Thymus (tissue), 11 donors: Measurements from ENCODE around the gene RETREG3. TPM values are rescaled to one million over a fixed set of nuclear protein-coding genes. Genes with fewer than 3 reads are reported as not detected.
"Not testable (repeated sequence)": the region's sequence is repeated elsewhere in the genome, so short reads cannot be mapped to it uniquely, and the experiment has no call there.

Source experiments
- DNase-seq, 9 donors: peaks; one replicate each; pipeline ENCODE4 v3.0.0-alpha.2; 2013; ENCODE audit warnings: low spot score in 9 of 9, low read depth in 6 of 9, missing footprints in 1 of 9
- H3K27ac ChIP-seq, 2 donors: one replicate each; pipeline ENCODE4 v1.5.1; 2013; ENCODE audit warnings: control low read depth in 1 of 2, low read depth in 1 of 2, low read length in 1 of 2, mild to moderate bottlenecking in 1 of 2, moderate library complexity in 1 of 2
- H3K27me3 ChIP-seq, 2 donors: one replicate each; pipeline ENCODE4 v1.5.1; 2013; ENCODE audit warnings: low read length in 1 of 2; ENCODE audit not compliant: control insufficient read depth in 2 of 2, insufficient read depth in 1 of 2
- H3K36me3 ChIP-seq, 2 donors: one replicate each; pipeline ENCODE4 v1.5.1; 2013; ENCODE audit warnings: low read length in 1 of 2, mild to moderate bottlenecking in 1 of 2, moderate library complexity in 1 of 2; ENCODE audit not compliant: control insufficient read depth in 2 of 2, insufficient read depth in 2 of 2
- H3K4me1 ChIP-seq, 2 donors: one replicate each; pipeline ENCODE4 v1.5.1; 2013; ENCODE audit warnings: low read length in 2 of 2; ENCODE audit not compliant: control insufficient read depth in 2 of 2, insufficient read depth in 2 of 2
- H3K4me3 ChIP-seq, 2 donors: one replicate each; pipeline ENCODE4 v1.5.1; 2013; ENCODE audit warnings: low read length in 2 of 2, control low read depth in 1 of 2, mild to moderate bottlenecking in 1 of 2
- H3K9me3 ChIP-seq, 2 donors: one replicate each; pipeline ENCODE4 v1.5.1; 2013; ENCODE audit warnings: low read length in 1 of 2, mild to moderate bottlenecking in 1 of 2; ENCODE audit not compliant: control insufficient read depth in 2 of 2, insufficient read depth in 1 of 2
- WGBS: extraction: QIAGEN DNeasy Blood & Tissue Kit; methylation state at CpG from one replicate; pipeline ENCODE4 v1.1.7; 2013; 5-methylcytosine and 5-hydroxymethylcytosine counted together
- polyA plus RNA-seq: library from polyadenylated mRNA; stranded (reverse); fragments of 200-250 nt; gene quantifications from one replicate; pipeline ENCODE4 v1.2.3, GENCODE V29; 2013
- total RNA-seq: library from RNA; stranded (reverse); fragments of 120-200 nt; gene quantifications from one replicate; pipeline ENCODE4 v1.2.4, GENCODE V29; 2013
- donor health status: healthy.

Gene RETREG3
- total and polyA plus RNA-seq, 2 donors = 33.7 to 40.0 TPM

DNA sequence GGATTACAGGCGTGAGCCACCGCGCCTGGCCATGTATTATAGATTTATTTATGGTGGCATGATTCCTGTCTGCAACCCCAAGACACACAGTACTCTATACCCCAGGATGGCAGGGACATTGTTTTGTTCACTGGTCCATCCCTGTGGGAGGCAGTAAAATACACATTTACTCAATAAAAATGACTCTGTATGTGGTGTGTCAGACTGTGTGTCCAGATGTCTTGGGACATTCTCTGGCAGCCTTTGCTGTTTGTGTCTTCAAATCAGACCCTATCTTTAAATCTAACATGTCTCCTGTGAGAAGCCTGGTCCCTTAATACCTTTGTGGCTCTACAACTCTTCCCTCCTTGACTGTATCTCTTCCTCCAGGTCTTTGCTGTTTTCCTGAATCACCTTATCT lies 48.9 kb downstream of the RETREG3 start:
- Histone ChIP-seq H3K27ac (no peak overlapping the region), H3K36me3 (peaks cover 14 to 16% of the 10 kb centered on the region in 2 donors), H3K27me3 (no peaks in the 10 kb centered on the region), H3K4me1 (peaks cover 15 to 31% of the 10 kb centered on the region in 2 donors), H3K9me3 (no peaks in the 10 kb centered on the region), H3K4me3 (no peak overlapping the region)
- DNase-seq = no peak
- WGBS = 92% methylated on average over 3 of the region's 3 CpGs

DNA sequence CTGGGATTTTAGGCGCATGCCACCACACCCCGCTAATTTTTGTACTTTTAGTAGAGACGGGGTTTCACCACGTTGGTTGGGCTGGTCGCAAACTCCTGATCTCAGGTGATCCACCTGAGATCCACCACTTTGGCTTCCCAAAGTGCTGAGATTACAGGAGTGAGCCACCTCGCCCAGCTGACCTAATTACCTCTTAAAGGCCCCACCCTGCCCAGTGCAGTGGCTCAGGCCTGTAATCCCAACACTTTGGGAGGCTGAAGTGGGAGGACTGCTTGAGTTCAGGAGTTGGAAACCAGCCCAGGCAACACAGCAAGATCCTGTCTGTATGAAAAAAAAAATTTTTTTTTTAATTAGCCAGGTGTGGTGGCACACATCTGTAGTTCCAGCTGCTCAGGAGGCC lies 50.1 kb downstream of the RETREG3 start:
- 95% methylated on average over 6 of the region's 6 CpGs for WGBS
- H3K9me3 ChIP-seq = no peaks in the 10 kb centered on the region
- H3K4me1 ChIP-seq = peaks cover 18 to 37% of the 10 kb centered on the region in 2 donors
- H3K27ac ChIP-seq = no peak overlapping the region
- H3K4me3 ChIP-seq = no peak overlapping the region
- H3K36me3 ChIP-seq = peaks cover 2 to 4% of the 10 kb centered on the region in 2 donors
- no peaks in the 10 kb centered on the region for H3K27me3 ChIP-seq
- DNase-seq = no peak

DNA sequence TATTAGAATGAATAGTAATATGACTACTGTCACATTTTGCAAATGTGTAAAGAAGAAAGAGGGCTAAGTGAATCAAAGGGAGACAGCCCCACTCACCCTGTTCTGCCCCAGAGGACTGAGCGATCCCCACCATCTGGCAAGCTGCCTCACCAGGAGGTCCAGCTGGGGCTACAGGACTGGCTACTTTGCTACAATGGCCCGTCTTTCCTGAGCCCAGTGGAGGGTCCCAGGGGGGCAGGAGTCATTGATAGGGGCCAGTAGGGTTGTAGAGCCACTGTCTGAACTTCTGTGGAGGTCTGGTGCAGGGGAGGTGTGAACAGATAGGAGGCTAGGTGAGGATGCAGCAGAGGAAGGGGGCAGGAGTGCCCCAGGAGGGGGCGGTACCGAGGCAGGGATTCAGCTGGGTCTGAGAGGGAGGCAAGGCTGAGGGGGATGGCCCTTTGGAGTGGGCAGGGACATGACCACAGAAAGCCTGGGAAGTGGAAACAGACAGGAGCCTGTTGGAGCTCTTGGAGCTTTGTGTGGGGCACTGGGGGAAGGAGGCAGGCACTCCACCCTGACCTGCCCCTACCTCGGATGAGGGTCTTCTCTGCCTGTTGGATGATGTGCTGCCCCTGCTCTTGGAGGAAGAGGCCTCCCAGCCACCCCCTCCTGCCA lies 53.1 kb downstream of the RETREG3 start:
- H3K27ac ChIP-seq, H3K9me3 ChIP-seq, H3K27me3 ChIP-seq, DNase-seq, H3K4me3 ChIP-seq, H3K36me3 ChIP-seq: not testable (repeated sequence)
- peaks cover 13 to 23% of the 10 kb centered on the region in 2 donors for H3K4me1 ChIP-seq
- 92% methylated on average over 5 of the region's 5 CpGs for WGBS

DNA sequence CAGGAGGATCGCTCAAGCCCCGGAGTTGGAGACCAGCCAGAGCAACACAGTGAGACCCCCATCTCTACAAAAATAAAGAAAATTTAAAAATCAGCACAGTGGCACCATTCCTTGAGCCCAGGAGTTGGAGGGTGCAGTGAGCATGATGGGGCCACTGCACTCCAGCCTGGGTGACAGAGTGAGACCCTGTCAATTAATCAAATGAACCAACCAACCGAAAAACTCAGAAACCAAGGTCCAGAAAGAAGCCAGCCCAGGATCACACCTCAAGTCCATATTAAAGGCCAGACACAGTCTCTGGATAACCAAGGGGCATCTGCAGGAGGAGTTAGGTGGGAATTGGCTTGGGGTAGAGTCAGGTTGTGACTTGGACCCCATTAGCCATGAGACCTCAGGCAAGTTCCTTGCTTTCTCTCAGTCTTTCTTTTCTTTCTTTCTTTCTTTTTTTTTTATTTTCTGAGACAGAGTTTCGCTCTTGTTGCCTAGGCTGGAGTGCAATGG lies 54.0 kb downstream of the RETREG3 start:
- peak overlapping the region; percentile 73 to 93 for H3K4me3 ChIP-seq

DNA sequence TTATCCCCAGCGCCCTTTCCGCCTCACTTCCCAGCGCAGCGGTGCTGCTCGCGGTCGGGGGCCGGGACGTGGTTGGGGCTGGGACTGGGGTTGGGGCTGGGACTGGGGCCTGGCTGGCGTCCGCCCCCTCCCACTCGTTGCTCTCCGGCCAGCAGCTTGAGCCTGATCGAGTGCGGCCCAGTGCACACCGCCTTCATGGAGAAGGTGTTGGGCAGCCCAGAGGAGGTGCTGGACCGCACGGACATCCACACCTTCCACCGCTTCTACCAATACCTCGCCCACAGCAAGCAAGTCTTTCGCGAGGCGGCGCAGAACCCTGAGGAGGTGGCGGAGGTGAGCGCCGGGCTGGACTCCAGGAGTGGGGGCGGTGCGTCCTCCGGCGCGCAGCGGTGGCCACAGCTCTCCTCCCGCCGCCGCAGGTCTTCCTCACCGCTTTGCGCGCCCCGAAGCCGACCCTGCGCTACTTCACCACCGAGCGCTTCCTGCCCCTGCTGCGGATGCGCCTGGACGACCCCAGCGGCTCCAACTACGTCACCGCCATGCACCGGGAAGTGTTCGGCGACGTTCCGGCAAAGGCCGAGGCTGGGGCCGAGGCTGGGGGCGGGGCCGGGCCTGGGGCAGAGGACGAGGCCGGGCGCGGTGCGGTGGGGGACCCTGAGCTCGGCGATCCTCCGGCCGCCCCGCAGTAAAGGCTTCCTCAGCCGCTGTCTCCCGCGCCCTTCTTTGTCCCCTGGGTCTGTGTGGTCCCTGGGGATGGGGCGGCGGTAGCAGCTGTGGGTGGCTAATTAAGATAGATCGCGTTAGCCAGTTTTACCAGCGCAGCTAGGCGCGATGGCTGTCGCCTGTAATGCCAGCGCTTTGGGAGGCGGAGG lies 54.7 kb downstream of the RETREG3 start:
- Histone ChIP-seq H3K9me3 (no peaks in the 10 kb centered on the region), H3K4me3 (peak overlapping the region; percentile 73 to 93), H3K27me3 (no peaks in the 10 kb centered on the region), H3K36me3 (no peaks in the 10 kb centered on the region), H3K4me1 (peaks cover 13 to 20% of the 10 kb centered on the region in 2 donors), H3K27ac (peak overlapping the region; percentile 84 to 87)
- under 1% methylated on average over 82 of the region's 82 CpGs for whole genome bisulfite sequencing
- DNase-seq = peak in 5 of 9 donors; percentile 67 to 88 (median 79)

More for the DNA sequence above, 54.0 kb downstream of the RETREG3 start:
- Histone ChIP-seq H3K9me3 (no peaks in the 10 kb centered on the region), H3K27ac (peak overlapping the region; percentile 84 to 87), H3K27me3 (no peaks in the 10 kb centered on the region), H3K4me1 (peaks cover 13 to 23% of the 10 kb centered on the region in 2 donors), H3K36me3 (no peaks in the 10 kb centered on the region)
- DNase-seq = no peak
- WGBS = 26% methylated on average over 4 of the region's 4 CpGs

DNA sequence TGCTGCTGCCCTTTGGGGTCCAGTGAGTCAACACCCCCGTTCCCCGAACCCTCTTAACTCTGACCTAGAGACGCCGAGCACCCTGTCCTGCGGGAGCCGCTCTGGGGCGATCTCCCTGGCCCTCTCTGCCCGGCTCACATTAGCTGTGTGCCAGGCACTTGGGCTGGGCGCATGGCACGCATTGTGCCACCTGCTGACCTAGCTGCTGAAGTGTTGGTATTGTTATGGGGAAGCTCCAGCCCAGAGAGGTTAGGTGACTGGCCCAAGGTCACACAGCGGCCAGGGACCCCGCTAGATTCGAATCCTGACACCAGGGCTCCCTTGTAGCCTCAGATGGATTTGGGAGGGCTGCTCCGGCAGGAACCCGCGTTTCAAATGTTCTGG lies 55.3 kb downstream of the RETREG3 start:
- Histone ChIP-seq H3K27me3 (peaks cover 0 to 3% of the 10 kb centered on the region in 2 donors), H3K4me1 (peaks cover 13 to 22% of the 10 kb centered on the region in 2 donors), H3K36me3 (no peaks in the 10 kb centered on the region), H3K9me3 (no peaks in the 10 kb centered on the region), H3K27ac (peak overlapping the region; percentile 81 to 84), H3K4me3 (peak overlapping the region; percentile 73 to 93)
- WGBS = 75% methylated on average over 16 of the region's 16 CpGs
- no peak for DNase-seq

DNA sequence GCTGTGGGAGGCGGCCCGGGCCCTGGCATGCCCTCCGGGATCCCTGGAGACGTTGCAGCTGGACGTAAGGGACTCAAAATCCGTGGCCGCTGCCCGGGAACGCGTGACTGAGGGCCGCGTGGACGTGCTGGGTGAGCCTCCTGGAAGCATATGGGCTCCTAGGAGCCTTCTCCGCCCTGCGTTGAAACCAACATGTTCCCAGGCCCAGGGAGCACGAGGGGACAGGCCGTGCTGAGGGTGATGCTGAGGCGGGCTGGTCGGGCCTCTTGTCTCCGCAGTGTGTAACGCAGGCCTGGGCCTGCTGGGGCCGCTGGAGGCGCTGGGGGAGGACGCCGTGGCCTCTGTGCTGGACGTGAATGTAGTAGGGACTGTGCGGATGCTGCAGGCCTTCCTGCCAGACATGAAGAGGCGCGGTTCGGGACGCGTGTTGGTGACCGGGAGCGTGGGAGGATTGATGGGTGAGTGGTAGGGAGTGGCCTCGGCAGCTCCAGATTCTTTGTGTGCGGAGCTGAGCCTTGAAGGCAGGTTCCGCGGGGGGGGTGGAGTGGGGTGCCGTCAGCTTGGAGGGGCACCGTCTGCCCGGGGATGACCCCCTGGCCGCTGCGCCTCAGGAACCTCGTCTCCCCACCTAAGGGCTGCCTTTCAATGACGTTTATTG lies 55.9 kb downstream of the RETREG3 start:
- Histone ChIP-seq H3K27ac (no peak overlapping the region), H3K4me3 (no peak overlapping the region), H3K36me3 (no peaks in the 10 kb centered on the region), H3K4me1 (peaks cover 13 to 28% of the 10 kb centered on the region in 2 donors), H3K27me3 (peaks cover 0 to 9% of the 10 kb centered on the region in 2 donors), H3K9me3 (no peaks in the 10 kb centered on the region)
- DNase-seq = no peak
- WGBS = 96% methylated on average over 45 of the region's 45 CpGs

DNA sequence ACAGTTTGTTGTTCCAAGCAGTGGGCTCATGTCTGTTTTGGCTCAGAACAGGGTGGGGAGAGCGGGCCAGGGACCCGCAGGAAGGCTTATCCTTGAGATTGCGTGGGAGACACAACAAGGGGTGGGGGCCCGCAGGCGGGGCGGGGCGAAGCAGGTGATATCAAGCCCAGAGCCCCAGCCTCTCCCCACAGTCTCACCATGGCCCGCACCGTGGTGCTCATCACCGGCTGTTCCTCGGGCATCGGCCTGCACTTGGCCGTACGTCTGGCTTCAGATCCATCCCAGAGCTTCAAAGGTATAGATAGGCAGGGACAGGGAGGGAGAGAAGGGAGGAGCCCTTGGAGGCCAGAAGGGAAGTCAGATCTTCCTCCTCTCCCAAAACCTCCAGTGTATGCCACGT lies 56.4 kb downstream of the RETREG3 start, which contains the start of gene HSD17B1:
Gene HSD17B1 (plus strand): TSS at position 188 of the 400 bp plus-strand sequence. CDS start 11 bp downstream, at position 199.
- H3K4me3 ChIP-seq = peak within 1 kb of the TSS; percentile 73 to 93
- WGBS = 98% methylated on average over 15 of the region's 15 CpGs
- H3K4me1 ChIP-seq = peaks cover 16 to 33% of the 10 kb centered on the region in 2 donors
- H3K9me3 ChIP-seq, DNase-seq, H3K36me3 ChIP-seq, H3K27ac ChIP-seq: not testable (repeated sequence)
- H3K27me3 ChIP-seq = peaks cover 0 to 14% of the 10 kb centered on the region in 2 donors
